SK-N-SH treated with all-trans-retinoic acid at 6 μM for 48 hours (cell line): ENCODE data around the gene SRP14.

Experiments
- ATAC-seq: fragments of 200-7000 bp; cut with Tn5 transposase; 3 replicates; pipeline ENCODE4 v1.9.1; 2020; ENCODE audit warnings: mild to moderate bottlenecking, moderate library complexity
- ARNTL ChIP-seq: fragments of 450-650 bp; formaldehyde crosslinking; IDR thresholded peaks from 2 replicates; pipeline ENCODE4 v1.5.0; 2020; ENCODE audit warnings: low read depth, mild to moderate bottlenecking, moderate library complexity, borderline replicate concordance
- CSDC2 ChIP-seq: fragments of 250-450 bp; sonication (Bioruptor Pico); IDR thresholded peaks from 2 replicates; pipeline ENCODE4 v1.5.0; 2020; ENCODE audit warnings: mild to moderate bottlenecking, moderate library complexity
- ESRRG ChIP-seq: fragments of 250-450 bp; sonication (Bioruptor Pico); IDR thresholded peaks from 2 replicates; pipeline ENCODE4 v1.6.1; 2021; ENCODE audit warnings: mild to moderate bottlenecking
- GLIS3 ChIP-seq: fragments of 250-450 bp; sonication (Bioruptor Pico); IDR thresholded peaks from 2 replicates; pipeline ENCODE4 v1.5.0; 2020; ENCODE audit warnings: mild to moderate bottlenecking, moderate library complexity
- ISL1 ChIP-seq: fragments of 250-450 bp; sonication (Bioruptor Pico); IDR thresholded peaks from 2 replicates; pipeline ENCODE4 v2.1.2; 2022; ENCODE audit warnings: mild to moderate bottlenecking, moderate library complexity
- PPARA ChIP-seq: fragments of 250-450 bp; sonication (Bioruptor Pico); IDR thresholded peaks from 2 replicates; pipeline ENCODE4 v1.5.0; 2020; ENCODE audit warnings: mild to moderate bottlenecking, borderline replicate concordance
- RARB ChIP-seq: fragments of 250-450 bp; sonication (Bioruptor Pico); IDR thresholded peaks from 2 replicates; pipeline ENCODE4 v1.8.0; 2021; ENCODE audit warnings: mild to moderate bottlenecking, moderate library complexity
- SNAI2 ChIP-seq: fragments of 250-450 bp; sonication (Bioruptor Pico); IDR thresholded peaks from 2 replicates; pipeline ENCODE4 v1.5.0; 2020; ENCODE audit warnings: mild to moderate bottlenecking, moderate library complexity
- TCF4 ChIP-seq: fragments of 250-450 bp; sonication (Bioruptor Pico); IDR thresholded peaks from 2 replicates; pipeline ENCODE4 v1.8.0; 2021; ENCODE audit warnings: mild to moderate bottlenecking, moderate library complexity, borderline replicate concordance
- TOX ChIP-seq: fragments of 250-450 bp; sonication (Bioruptor Pico); IDR thresholded peaks from 2 replicates; pipeline ENCODE4 v1.8.0; 2021; ENCODE audit warnings: mild to moderate bottlenecking, moderate library complexity, borderline replicate concordance
- ZFP3 ChIP-seq: fragments of 250-450 bp; sonication (Bioruptor Pico); IDR thresholded peaks from 2 replicates; pipeline ENCODE4 v1.5.0; 2020; ENCODE audit warnings: mild to moderate bottlenecking, moderate library complexity
- ZFP30 ChIP-seq: fragments of 450-650 bp; formaldehyde crosslinking; IDR thresholded peaks from 2 replicates; pipeline ENCODE4 v1.5.0; 2022; ENCODE audit warnings: mild to moderate bottlenecking, moderate library complexity
- ZNF70 ChIP-seq: fragments of 450-650 bp; formaldehyde crosslinking; IDR thresholded peaks from 2 replicates; pipeline ENCODE4 v1.5.0; 2020; ENCODE audit warnings: mild to moderate bottlenecking, moderate library complexity
- ZNF8 ChIP-seq: fragments of 450-650 bp; formaldehyde crosslinking; IDR thresholded peaks from 2 replicates; pipeline ENCODE4 v1.5.0; 2020; ENCODE audit warnings: mild to moderate bottlenecking, moderate library complexity
- TF ChIP-seq, protein P1 (sequence below): fragments of 250-450 bp; sonication (Bioruptor Pico); IDR thresholded peaks from 2 replicates; pipeline ENCODE4 v1.5.0; 2020; ENCODE audit warnings: mild to moderate bottlenecking, moderate library complexity
- TF ChIP-seq, protein P2 (sequence below): fragments of 250-450 bp; sonication (Bioruptor Pico); IDR thresholded peaks from 2 replicates; pipeline ENCODE4 v1.8.0; 2021; ENCODE audit warnings: low read depth, mild to moderate bottlenecking, moderate library complexity, borderline replicate concordance

The SRP14 gene

DNA sequence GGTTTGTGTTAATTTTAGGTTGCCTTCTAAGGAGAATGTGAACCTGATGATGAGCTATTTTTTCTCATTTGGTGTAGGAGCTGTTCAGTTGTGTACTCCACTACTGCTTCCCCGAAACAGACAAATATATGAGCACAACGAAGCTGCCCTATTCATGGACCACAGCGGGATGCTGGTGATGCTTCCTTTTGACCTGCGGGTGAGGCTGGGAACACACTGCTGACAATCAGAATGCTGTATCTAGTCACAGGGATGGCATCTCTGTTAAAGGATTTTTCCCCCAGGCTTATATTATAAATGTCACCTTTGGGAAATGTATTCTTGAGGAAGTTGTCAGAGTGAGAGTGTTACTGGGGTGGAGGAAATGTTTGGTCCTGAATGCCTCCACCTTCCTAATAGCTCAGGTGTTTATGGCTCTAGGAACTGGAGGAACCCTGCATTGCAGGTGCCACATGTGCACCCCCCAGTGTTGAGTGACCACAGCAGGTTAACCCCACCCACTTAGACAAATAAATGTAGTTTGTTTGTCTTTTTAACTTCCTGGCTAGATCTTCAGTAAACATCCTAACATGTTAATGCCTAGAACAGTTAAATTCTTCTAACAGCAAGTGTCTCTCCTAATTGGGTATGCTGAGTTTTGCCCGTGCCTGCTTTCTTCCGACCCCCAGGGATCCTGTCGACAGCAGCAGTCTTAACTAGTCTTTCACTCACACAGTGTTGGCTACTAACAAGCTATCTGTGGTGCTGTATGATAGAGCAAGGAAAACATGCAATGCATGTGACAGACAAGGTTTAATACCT, 35.7 kb downstream of the SRP14 start:
- no peak for ATAC-seq
- TF ChIP-seq ZNF70 (CRISPR knock-in tag) = no peak
- TF ChIP-seq ZFP3 = no peak
- TF ChIP-seq SNAI2 (CRISPR knock-in tag) = no peak
- TF ChIP-seq ZNF8 = no peak
- TF ChIP-seq, protein P1, sequence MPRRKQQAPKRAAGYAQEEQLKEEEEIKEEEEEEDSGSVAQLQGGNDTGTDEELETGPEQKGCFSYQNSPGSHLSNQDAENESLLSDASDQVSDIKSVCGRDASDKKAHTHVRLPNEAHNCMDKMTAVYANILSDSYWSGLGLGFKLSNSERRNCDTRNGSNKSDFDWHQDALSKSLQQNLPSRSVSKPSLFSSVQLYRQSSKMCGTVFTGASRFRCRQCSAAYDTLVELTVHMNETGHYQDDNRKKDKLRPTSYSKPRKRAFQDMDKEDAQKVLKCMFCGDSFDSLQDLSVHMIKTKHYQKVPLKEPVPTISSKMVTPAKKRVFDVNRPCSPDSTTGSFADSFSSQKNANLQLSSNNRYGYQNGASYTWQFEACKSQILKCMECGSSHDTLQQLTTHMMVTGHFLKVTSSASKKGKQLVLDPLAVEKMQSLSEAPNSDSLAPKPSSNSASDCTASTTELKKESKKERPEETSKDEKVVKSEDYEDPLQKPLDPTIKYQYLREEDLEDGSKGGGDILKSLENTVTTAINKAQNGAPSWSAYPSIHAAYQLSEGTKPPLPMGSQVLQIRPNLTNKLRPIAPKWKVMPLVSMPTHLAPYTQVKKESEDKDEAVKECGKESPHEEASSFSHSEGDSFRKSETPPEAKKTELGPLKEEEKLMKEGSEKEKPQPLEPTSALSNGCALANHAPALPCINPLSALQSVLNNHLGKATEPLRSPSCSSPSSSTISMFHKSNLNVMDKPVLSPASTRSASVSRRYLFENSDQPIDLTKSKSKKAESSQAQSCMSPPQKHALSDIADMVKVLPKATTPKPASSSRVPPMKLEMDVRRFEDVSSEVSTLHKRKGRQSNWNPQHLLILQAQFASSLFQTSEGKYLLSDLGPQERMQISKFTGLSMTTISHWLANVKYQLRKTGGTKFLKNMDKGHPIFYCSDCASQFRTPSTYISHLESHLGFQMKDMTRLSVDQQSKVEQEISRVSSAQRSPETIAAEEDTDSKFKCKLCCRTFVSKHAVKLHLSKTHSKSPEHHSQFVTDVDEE (CRISPR knock-in tag) = no peak

DNA sequence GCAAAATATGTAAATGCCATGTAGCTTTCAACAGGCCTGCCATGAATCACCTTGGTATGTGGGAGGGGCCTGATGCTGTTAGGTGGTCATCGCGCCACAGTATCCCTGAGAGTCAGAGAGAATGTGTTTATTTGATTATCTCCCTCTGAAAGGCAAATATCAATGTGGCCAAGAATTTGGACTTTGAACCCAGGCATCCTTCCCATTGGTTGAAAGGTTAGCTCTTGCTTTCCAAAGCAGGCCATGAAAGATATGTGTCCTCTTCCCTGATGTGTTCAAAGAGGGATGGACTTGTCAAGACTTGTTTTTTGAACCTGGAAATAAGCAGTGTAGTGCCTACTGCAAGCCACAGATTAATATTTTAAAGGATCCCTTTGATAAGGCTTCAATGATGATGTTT, 36.7 kb downstream of the SRP14 start:
- TF ChIP-seq, protein P1 (CRISPR knock-in tag) = no peak
- no peak for TF ChIP-seq PPARA (CRISPR knock-in tag)
- TF ChIP-seq ISL1 = no peak
- TF ChIP-seq GLIS3 (CRISPR knock-in tag) = no peak
- no peak for TF ChIP-seq ARNTL (CRISPR knock-in tag)
- TF ChIP-seq ZFP3 = no peak
- TF ChIP-seq TCF4 = no peak
- TF ChIP-seq ZFP30 (CRISPR knock-in tag) = no peak
- no peak for TF ChIP-seq SNAI2 (CRISPR knock-in tag)
- no peak for TF ChIP-seq RARB (CRISPR knock-in tag)
- no peak for TF ChIP-seq TOX (CRISPR knock-in tag)
- peak; percentile 33 for ATAC-seq

DNA sequence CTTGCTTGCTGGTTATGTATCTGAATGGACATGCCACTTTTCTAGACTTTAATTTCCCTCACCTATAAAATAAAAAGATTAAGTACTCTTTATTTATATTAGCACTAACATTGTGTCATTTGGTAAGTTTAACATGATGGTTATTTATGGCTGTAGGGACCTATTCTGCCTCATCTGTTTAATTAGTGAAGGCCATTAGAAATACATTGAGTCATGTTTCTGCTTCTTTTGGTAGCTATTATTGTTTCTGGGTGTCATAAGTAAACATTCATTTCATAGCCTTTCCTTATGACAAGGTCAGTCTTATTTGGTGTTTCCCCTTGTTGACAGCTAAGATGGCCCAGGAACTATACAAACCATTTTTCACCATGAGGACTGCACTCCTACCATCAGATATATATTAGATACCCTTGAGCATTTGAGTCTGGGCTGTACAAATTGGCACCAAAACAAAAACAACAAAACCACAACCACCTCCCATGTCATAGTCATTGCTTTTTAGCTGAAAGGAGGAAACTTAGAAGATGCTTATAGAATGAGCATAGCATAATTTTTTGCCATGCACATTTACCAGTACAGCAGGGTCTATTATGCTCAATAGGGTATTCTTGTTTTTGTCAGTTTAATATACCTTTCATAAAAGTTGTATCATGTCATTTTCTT, 39.3 kb downstream of the SRP14 start:
- ATAC-seq = no peak
- TF ChIP-seq RARB (CRISPR knock-in tag) = no peak
- no peak for TF ChIP-seq CSDC2
- TF ChIP-seq, protein P1 (CRISPR knock-in tag) = no peak
- TF ChIP-seq TOX (CRISPR knock-in tag) = no peak
- TF ChIP-seq ZFP30 (CRISPR knock-in tag) = no peak
- no peak for TF ChIP-seq ISL1
- TF ChIP-seq SNAI2 (CRISPR knock-in tag) = no peak
- no peak for TF ChIP-seq ZFP3
- TF ChIP-seq ZNF8 = no peak
- no peak for TF ChIP-seq ESRRG
- TF ChIP-seq, protein P2, sequence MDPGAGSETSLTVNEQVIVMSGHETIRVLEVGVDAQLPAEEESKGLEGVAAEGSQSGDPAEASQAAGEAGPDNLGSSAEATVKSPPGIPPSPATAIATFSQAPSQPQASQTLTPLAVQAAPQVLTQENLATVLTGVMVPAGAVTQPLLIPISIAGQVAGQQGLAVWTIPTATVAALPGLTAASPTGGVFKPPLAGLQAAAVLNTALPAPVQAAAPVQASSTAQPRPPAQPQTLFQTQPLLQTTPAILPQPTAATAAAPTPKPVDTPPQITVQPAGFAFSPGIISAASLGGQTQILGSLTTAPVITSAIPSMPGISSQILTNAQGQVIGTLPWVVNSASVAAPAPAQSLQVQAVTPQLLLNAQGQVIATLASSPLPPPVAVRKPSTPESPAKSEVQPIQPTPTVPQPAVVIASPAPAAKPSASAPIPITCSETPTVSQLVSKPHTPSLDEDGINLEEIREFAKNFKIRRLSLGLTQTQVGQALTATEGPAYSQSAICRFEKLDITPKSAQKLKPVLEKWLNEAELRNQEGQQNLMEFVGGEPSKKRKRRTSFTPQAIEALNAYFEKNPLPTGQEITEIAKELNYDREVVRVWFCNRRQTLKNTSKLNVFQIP = no peak
- no peak for TF ChIP-seq PPARA (CRISPR knock-in tag)
